K562 (cell line): Measurements from ENCODE around the gene SPTBN4. TPM values are rescaled to one million over a fixed set of nuclear protein-coding genes. Genes with fewer than 3 reads are reported as not detected.
A peak's percentile ranks its signal among the peaks of the same experiment; 100 is the strongest.

ENCODE experiments used
- ARID1B ChIP-seq: fragments of 450-650 bp; IDR thresholded peaks from 2 replicates; pipeline ENCODE4 v1.6.1; 2016; ENCODE audit warnings: antibody characterized with exemption, mild to moderate bottlenecking, inconsistent platforms
- CCAR2 ChIP-seq: fragments of 200-400 bp; formaldehyde crosslinking; IDR thresholded peaks from 2 replicates; pipeline ENCODE4 v1.6.1; 2017; ENCODE audit warnings: mild to moderate bottlenecking, low read depth, low read length
- DMBX1 ChIP-seq: fragments of 250-450 bp; sonication (Bioruptor Pico); IDR thresholded peaks from 2 replicates; pipeline ENCODE4 v1.8.0; 2022; ENCODE audit warnings: inconsistent platforms, mild to moderate bottlenecking, moderate library complexity, borderline replicate concordance
- FOXA3 ChIP-seq, 2 experiments: fragments of 450-650 bp in 1 of 2; sonication (generic) in 1 of 2; formaldehyde crosslinking; IDR thresholded peaks in 1 of 2; conservative IDR thresholded peaks in 1 of 2; 2 replicates each; pipeline versions ENCODE4 v1.4.0 to v1.8.0; 2020 to 2022; ENCODE audit warnings: mild to moderate bottlenecking in 2 of 2, missing genetic modification reagents in 1 of 2
- MCM2 ChIP-seq: fragments of 450-650 bp; IDR thresholded peaks from 2 replicates; pipeline ENCODE4 v1.6.1; 2017; ENCODE audit warnings: low read depth, mild to moderate bottlenecking
- MEF2A ChIP-seq: IDR thresholded peaks from 2 replicates; pipeline ENCODE4 v1.6.1; 2011; ENCODE audit warnings: low read depth, mild to moderate bottlenecking, low read length, moderate library complexity; ENCODE audit not compliant: control insufficient read depth
- RNF2 ChIP-seq: sonication (generic); IDR thresholded peaks from 2 replicates; pipeline ENCODE4 v1.6.1; 2016
- RUNX1 ChIP-seq: sonication (generic); IDR thresholded peaks from 2 replicates; pipeline ENCODE4 v1.6.1; 2016; ENCODE audit warnings: antibody characterized with exemption, low read depth
- SOX6 ChIP-seq: fragments of 450-650 bp; IDR thresholded peaks from 2 replicates; pipeline ENCODE4 v1.6.1; 2014; ENCODE audit warnings: mild to moderate bottlenecking
- SUPT5H ChIP-seq: fragments of 450-650 bp; IDR thresholded peaks from 2 replicates; pipeline ENCODE4 v1.6.1; 2016
- TEAD4 ChIP-seq, 2 experiments: sonication (generic) in 1 of 2; formaldehyde crosslinking in 1 of 2; IDR thresholded peaks; 2 replicates each; pipeline versions ENCODE4 v1.6.1 to v1.8.0; 2012 to 2022; ENCODE audit warnings: borderline replicate concordance in 1 of 2, inconsistent platforms in 1 of 2, low read length in 1 of 2, mild to moderate bottlenecking in 1 of 2, missing genetic modification reagents in 1 of 2
- XRCC3 ChIP-seq: fragments of 450-650 bp; IDR thresholded peaks from 2 replicates; pipeline ENCODE4 v1.6.1; 2017; ENCODE audit warnings: mild to moderate bottlenecking, moderate library complexity
- ZNF324 ChIP-seq: fragments of 250-450 bp; sonication (Bioruptor Pico); IDR thresholded peaks from 2 replicates; pipeline ENCODE4 v1.4.0; 2020; ENCODE audit warnings: mild to moderate bottlenecking
- polyA plus RNA-seq, 8 experiments: library from polyadenylated mRNA; depleted of rRNA in 4 of 8; stranded (reverse) in 5 of 8; unstranded in 3 of 8; fragments of >200 nt; fragmentation: Nextera tagmentation in 2 of 8; fragmentation: Illumina TruSeq in 1 of 8; extraction: Ambion mirVana in 2 of 8; extraction: Trizol in 1 of 8; gene quantifications; 2 replicates each; pipeline versions ENCODE4 v1.2.1 to v1.2.3, GENCODE V29; 2011 to 2014; ENCODE audit warnings: inconsistent platforms in 1 of 8, missing spikeins in 1 of 8
- total RNA-seq, 7 experiments: library from RNA; depleted of rRNA in 6 of 7; stranded (reverse); fragments of >200 nt in 6 of 7; fragmentation: Illumina TruSeq in 2 of 7; extraction: Trizol in 2 of 7; gene quantifications; 2 replicates each; pipeline versions ENCODE4 v1.2.1 to v1.2.3, GENCODE V29; 2011 to 2021; ENCODE audit warnings: low replicate concordance in 1 of 7
- TF ChIP-seq, protein P1 (sequence below): fragments of 250-450 bp; sonication (Bioruptor Pico); IDR thresholded peaks from 2 replicates; pipeline ENCODE4 v1.8.0; 2021; ENCODE audit warnings: moderate library complexity, mild to moderate bottlenecking, inconsistent platforms
- TF ChIP-seq, protein P2 (sequence below): sonication (generic); formaldehyde crosslinking; IDR thresholded peaks from 2 replicates; pipeline ENCODE4 v1.8.0; 2022; ENCODE audit warnings: mild to moderate bottlenecking, missing genetic modification reagents
- TF ChIP-seq, protein P3 (sequence below): fragments of 200-800 bp; sonication (Bioruptor generic); IDR thresholded peaks from 2 replicates; pipeline ENCODE4 v1.6.1; 2017; ENCODE audit warnings: missing genetic modification characterization, missing compliant biosample characterization
- TF ChIP-seq, protein P4 (sequence below): sonication (generic); formaldehyde crosslinking; IDR thresholded peaks from 2 replicates; pipeline ENCODE4 v1.8.0; 2022; ENCODE audit warnings: missing genetic modification reagents, mild to moderate bottlenecking, moderate library complexity, borderline replicate concordance
- TF ChIP-seq, protein P5 (sequence below): fragments of 200-800 bp; sonication (Bioruptor generic); IDR thresholded peaks from 2 replicates; pipeline ENCODE4 v1.6.1; 2017; ENCODE audit warnings: missing genetic modification characterization, missing compliant biosample characterization

The SPTBN4 gene
- total and polyA plus RNA-seq, 9 of the 15 experiments (the other 6 are each of a cell fraction or from before 2014, with no cell fraction given): 0.01 to 1.5 (median 0.86) TPM

DNA sequence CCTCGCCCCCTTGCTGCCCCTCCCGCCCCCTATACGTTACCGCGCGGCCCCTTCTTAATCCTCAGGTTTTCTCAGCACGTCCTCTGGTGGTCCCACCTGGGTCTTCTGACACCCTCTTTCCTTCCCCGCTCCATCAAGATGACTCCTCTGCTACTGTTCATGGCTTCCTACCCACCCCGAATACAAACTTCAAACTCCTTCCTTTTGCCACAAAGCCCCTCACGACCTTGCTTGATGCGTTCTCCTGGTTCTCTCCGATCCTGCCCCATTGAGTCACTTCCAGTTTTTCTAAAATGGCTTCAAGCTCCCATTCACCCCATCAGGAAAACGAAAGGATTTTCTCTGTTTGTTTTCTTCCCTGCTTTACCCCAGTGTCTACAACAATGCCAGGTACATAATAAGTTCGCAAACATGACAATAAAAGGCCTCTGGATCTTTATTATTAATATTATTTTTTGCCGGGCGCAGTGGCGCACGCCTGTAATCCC is 21.9 kb upstream of the SPTBN4 start (continued):
- TF ChIP-seq, protein P1, sequence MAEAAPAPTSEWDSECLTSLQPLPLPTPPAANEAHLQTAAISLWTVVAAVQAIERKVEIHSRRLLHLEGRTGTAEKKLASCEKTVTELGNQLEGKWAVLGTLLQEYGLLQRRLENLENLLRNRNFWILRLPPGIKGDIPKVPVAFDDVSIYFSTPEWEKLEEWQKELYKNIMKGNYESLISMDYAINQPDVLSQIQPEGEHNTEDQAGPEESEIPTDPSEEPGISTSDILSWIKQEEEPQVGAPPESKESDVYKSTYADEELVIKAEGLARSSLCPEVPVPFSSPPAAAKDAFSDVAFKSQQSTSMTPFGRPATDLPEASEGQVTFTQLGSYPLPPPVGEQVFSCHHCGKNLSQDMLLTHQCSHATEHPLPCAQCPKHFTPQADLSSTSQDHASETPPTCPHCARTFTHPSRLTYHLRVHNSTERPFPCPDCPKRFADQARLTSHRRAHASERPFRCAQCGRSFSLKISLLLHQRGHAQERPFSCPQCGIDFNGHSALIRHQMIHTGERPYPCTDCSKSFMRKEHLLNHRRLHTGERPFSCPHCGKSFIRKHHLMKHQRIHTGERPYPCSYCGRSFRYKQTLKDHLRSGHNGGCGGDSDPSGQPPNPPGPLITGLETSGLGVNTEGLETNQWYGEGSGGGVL (CRISPR knock-in tag): no peak
- TF ChIP-seq FOXA3 (CRISPR knock-in tag; conservative IDR thresholded peaks at IDR 0.05 in 1 of 2, IDR thresholded peaks at IDR 0.05 in 1 of 2) (no peak), ARID1B (0 out of 2 replicates have a peak, but pooled peaks have one; percentile 24), MCM2 (no peak), ZNF324 (CRISPR knock-in tag) (no peak), SOX6 (no peak), TEAD4 (IDR thresholded peaks at IDR 0.05; ENCODE audit: low read length) (peak; percentile 6; the same call in 1 of the 2 replicates), TEAD4 (CRISPR knock-in tag; IDR thresholded peaks at IDR 0.05; ENCODE audit: borderline replicate concordance) (no peak), RNF2 (no peak), DMBX1 (no peak), MEF2A (no peak), XRCC3 (no peak), RUNX1 (no peak), CCAR2 (no peak), SUPT5H (peak; percentile 41; the same call in 1 of the 2 replicates)
- TF ChIP-seq, protein P2, sequence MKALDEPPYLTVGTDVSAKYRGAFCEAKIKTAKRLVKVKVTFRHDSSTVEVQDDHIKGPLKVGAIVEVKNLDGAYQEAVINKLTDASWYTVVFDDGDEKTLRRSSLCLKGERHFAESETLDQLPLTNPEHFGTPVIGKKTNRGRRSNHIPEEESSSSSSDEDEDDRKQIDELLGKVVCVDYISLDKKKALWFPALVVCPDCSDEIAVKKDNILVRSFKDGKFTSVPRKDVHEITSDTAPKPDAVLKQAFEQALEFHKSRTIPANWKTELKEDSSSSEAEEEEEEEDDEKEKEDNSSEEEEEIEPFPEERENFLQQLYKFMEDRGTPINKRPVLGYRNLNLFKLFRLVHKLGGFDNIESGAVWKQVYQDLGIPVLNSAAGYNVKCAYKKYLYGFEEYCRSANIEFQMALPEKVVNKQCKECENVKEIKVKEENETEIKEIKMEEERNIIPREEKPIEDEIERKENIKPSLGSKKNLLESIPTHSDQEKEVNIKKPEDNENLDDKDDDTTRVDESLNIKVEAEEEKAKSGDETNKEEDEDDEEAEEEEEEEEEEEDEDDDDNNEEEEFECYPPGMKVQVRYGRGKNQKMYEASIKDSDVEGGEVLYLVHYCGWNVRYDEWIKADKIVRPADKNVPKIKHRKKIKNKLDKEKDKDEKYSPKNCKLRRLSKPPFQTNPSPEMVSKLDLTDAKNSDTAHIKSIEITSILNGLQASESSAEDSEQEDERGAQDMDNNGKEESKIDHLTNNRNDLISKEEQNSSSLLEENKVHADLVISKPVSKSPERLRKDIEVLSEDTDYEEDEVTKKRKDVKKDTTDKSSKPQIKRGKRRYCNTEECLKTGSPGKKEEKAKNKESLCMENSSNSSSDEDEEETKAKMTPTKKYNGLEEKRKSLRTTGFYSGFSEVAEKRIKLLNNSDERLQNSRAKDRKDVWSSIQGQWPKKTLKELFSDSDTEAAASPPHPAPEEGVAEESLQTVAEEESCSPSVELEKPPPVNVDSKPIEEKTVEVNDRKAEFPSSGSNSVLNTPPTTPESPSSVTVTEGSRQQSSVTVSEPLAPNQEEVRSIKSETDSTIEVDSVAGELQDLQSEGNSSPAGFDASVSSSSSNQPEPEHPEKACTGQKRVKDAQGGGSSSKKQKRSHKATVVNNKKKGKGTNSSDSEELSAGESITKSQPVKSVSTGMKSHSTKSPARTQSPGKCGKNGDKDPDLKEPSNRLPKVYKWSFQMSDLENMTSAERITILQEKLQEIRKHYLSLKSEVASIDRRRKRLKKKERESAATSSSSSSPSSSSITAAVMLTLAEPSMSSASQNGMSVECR: no peak
- TF ChIP-seq, protein P3, sequence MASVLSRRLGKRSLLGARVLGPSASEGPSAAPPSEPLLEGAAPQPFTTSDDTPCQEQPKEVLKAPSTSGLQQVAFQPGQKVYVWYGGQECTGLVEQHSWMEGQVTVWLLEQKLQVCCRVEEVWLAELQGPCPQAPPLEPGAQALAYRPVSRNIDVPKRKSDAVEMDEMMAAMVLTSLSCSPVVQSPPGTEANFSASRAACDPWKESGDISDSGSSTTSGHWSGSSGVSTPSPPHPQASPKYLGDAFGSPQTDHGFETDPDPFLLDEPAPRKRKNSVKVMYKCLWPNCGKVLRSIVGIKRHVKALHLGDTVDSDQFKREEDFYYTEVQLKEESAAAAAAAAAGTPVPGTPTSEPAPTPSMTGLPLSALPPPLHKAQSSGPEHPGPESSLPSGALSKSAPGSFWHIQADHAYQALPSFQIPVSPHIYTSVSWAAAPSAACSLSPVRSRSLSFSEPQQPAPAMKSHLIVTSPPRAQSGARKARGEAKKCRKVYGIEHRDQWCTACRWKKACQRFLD (CRISPR knock-in tag): 0 out of 2 replicates have a peak, but pooled peaks have one; percentile 0
- TF ChIP-seq, protein P4, sequence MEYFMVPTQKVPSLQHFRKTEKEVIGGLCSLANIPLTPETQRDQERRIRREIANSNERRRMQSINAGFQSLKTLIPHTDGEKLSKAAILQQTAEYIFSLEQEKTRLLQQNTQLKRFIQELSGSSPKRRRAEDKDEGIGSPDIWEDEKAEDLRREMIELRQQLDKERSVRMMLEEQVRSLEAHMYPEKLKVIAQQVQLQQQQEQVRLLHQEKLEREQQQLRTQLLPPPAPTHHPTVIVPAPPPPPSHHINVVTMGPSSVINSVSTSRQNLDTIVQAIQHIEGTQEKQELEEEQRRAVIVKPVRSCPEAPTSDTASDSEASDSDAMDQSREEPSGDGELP (CRISPR knock-in tag): no peak
- TF ChIP-seq, protein P5, sequence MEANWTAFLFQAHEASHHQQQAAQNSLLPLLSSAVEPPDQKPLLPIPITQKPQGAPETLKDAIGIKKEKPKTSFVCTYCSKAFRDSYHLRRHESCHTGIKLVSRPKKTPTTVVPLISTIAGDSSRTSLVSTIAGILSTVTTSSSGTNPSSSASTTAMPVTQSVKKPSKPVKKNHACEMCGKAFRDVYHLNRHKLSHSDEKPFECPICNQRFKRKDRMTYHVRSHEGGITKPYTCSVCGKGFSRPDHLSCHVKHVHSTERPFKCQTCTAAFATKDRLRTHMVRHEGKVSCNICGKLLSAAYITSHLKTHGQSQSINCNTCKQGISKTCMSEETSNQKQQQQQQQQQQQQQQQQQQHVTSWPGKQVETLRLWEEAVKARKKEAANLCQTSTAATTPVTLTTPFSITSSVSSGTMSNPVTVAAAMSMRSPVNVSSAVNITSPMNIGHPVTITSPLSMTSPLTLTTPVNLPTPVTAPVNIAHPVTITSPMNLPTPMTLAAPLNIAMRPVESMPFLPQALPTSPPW (CRISPR knock-in tag): peak; percentile 89; the same call in 1 of the 2 replicates
